DMS79 (cell line): ENCODE data around the gene SP4.

Experiments used
- DNase-seq: peaks from one replicate; lab custom pipeline; 2025; lab: John Stamatoyannopoulos, UW

SP4 gene

GRCh38 chr7:21427871-21428658, at the start of gene SP4:
TSS of gene SP4 (plus strand) at chr7:21428083. CDS start at chr7:21428252, 169 bp downstream.
- peak; percentile 92 for DNase-seq

GRCh38 chr7:21383227-21384220, 44.4 kb upstream of the SP4 start:
- DNase-seq, result no peak

DNA sequence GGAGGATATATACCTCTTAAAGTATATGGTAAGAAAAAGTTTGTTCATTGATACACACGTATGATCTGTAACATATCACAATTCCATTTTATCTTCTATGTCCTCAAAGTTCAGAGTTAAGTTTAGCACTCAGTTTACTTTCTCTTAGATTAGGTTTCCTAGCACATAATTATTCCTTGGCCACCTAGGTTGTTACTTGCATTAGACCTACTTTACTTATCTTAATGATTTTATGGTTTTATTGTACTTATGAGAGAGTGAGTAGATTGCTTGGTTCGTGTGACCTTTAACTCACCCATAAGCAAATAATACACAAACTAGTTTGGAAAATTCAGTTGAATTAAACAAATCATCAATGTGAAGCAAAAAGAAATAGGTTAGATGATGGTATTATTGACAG, 33.9 kb upstream of the SP4 start:
- DNase-seq, result no peak

DNA sequence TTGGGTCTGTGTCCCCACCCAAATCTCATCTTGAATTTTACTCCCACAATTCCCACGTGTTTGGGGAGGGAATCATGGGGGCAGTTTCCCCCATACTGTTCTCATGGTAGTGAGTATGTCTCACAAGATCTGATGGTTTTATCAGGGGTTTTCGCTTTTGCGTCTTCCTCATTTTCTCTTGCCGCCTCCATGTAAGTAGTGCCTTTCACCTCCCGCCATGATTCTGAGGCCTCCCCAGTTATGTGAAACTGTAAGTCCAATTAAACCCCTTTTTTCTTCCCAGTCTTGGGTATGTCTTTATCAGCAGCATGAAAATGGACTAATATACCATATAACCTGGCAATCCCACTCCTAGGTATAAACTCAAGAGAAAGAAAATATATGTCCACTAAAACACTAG, 25.9 kb upstream of the SP4 start:
- no peak for DNase-seq

- DNase-seq, result no peak
Measured at GRCh38 chr7:21407796-21408480, 19.9 kb upstream of the SP4 start.

- DNase-seq, result no peak
Measured at GRCh38 chr7:21408481-21408820, 19.4 kb upstream of the SP4 start.

GRCh38 chr7:21412410-21412851, 15.5 kb upstream of the SP4 start:
- DNase-seq, result no peak

- DNase-seq, result no peak
Measured at GRCh38 chr7:21412957-21413356, 14.9 kb upstream of the SP4 start.

DNA sequence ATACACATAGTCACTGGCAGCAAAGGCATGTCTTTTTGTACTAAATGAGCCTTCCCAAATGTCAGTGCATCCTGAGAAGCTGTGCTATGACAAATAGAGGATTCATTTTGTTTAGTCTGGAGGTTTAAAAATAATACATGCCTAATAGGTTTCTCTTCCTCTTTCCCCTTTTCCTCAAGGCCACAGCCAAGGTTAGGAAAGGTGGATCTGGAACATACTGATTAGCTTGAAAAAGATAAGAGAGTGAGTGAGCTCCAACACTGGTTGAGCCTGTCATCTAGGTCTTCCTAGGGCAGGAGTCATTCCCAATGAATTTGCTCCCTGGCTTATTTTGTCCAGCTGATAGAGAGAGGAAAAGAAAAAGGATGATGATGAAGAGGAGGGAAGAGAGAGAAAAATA, 14.4 kb upstream of the SP4 start:
- DNase-seq, result no peak

DNA sequence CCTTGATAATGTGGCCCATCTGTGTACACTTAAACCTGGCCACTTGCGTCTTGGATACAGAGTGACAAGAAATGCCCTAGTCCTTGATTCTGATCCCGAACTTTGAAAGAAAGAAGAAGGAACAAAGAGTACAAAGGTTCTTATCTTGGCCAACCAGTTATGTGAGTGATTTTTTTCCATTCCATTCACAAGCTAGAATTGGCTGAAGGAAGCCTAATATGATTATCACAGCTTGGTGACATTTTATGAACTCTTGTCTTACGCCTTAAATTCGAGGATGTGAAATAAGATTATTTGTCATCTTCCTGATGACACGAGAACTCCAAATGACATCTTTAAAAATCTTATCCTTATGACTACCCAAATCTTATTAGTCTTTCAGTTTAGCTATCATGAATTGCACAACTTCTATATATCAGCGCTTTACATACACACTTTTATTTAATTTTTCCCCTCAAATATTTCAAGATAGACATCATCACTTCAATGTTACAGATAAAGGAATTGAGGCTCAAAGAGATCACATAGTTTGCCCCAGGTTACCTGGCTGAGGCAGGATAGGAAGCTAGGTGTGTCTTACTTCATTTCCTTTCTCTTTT, 13.0 kb upstream of the SP4 start:
- DNase-seq, result no peak

DNA sequence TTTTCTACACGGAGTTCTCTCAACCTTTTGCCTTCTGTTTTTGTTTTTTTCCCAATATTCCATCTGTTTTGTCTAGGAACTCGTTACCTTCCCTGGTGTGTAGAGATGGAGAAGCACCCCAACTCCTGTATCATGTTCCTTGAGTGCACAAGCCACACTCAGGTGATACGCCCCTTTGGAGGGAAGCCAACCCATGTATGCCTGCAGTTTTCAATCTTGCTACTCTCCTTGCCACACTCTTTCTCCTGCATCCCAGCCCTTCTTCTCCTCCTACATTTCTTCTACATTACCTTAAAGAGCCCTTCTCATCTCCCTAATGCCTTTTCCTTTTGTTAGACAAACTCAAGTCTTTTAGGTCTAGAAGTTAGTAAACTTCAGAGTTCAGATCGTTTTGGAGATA, 10.2 kb upstream of the SP4 start:
- DNase-seq, result no peak

GRCh38 chr7:21422751-21423150, 5.1 kb upstream of the SP4 start:
- no peak for DNase-seq

DNA sequence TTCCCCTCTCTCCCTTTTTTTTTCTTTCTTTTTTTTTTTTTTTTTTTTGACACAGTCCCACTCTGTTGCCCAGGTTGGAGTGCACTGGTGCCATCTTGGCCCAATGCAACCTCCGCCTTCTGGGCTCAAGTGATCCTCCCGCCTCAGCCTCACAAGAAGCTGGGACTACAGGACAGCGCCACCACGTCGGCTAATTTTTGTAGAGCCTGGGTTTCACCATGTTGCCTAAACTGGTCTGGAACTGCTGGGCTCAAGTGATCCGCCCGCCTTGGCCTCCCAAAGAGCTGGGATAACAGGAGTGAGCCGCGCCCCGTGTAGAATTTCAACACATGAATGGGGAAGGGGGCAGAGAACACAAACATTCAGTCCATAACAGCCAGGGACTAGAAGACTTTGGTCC, 2.6 kb upstream of the SP4 start:
- no peak for DNase-seq

- no peak for DNase-seq
Measured at GRCh38 chr7:21426286-21427181, 1.3 kb upstream of the SP4 start.

GRCh38 chr7:21427182-21427870, 557 bp upstream of the SP4 start:
- peak; percentile 94 for DNase-seq

DNA sequence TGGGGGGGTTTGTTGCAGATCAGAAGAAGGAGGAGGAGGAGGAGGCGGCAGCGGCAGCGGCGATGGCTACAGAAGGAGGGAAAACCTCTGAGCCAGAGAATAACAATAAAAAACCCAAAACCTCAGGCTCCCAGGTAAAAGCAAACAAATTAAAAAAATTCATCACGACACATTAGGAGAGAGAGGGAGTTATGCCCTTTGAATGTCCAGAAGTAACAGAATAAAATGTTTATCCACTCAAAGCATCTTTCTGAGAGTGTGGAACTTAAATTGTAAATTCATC, 717 bp downstream of the SP4 start:
- no peak for DNase-seq

- DNase-seq, result no peak
Measured at GRCh38 chr7:21429021-21429420, 1.1 kb downstream of the SP4 start.

DNA sequence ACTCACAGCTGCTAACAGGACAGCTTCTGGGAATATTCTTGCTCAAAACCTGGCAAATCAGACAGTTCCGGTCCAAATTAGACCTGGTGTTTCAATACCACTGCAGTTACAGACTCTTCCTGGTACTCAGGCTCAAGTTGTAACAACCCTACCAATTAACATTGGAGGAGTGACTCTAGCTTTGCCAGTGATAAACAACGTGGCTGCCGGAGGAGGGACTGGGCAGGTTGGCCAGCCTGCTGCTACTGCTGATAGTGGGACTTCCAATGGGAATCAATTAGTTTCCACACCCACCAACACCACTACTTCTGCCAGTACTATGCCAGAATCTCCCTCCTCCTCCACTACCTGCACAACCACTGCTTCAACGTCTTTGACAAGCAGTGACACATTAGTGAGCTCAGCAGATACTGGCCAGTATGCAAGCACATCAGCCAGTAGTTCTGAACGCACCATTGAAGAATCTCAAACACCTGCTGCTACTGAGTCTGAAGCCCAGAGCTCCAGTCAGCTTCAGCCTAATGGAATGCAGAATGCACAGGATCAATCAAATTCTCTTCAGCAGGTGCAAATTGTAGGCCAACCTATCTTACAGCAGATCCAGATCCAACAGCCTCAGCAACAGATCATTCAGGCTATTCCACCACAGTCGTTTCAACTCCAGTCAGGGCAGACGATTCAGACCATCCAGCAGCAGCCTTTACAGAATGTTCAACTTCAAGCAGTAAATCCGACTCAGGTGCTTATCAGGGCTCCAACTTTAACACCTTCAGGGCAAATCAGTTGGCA, 2.1 kb downstream of the SP4 start:
- DNase-seq, result no peak

GRCh38 chr7:21430575-21430954, 2.7 kb downstream of the SP4 start:
- DNase-seq, result no peak
